Measurements from ENCODE around the gene JCAD.

JCAD gene

GRCh38 chr10:29970576-29970975, 88.8 kb downstream of the JCAD start:
- H3K27me3 Mint-ChIP-seq, result peaks cover 22 to 34% of the 10 kb centered on the region in 2 donors
- no peak overlapping the region for H3K27ac Mint-ChIP-seq
- ATAC-seq (replicated peaks), result no peak
- H3K9me3 Mint-ChIP-seq, result peaks cover 0 to 2% of the 10 kb centered on the region in 2 donors
- no peak overlapping the region for H3K4me3 Mint-ChIP-seq
- peaks cover 4% of the 10 kb centered on the region for H3K36me3 Mint-ChIP-seq (ENCODE audit: insufficient read depth)
- H3K4me1 Mint-ChIP-seq (ENCODE audit: low read depth in 2 of 2), result no peaks in the 10 kb centered on the region
- no peak for DNase-seq

GRCh38 chr10:29970012-29970396, 89.4 kb downstream of the JCAD start:
- no peak overlapping the region for H3K4me3 Mint-ChIP-seq
- no peak overlapping the region for H3K27ac Mint-ChIP-seq
- peaks cover 0 to 2% of the 10 kb centered on the region in 2 donors for H3K9me3 Mint-ChIP-seq
- H3K27me3 Mint-ChIP-seq, result peaks cover 16 to 29% of the 10 kb centered on the region in 2 donors
- DNase-seq (no peak), ATAC-seq (replicated peaks) (no peak)
- H3K4me1 Mint-ChIP-seq (ENCODE audit: low read depth in 2 of 2), result no peaks in the 10 kb centered on the region
- H3K36me3 Mint-ChIP-seq (ENCODE audit: insufficient read depth), result peaks cover 4% of the 10 kb centered on the region

GRCh38 chr10:29969255-29970011, 90.0 kb downstream of the JCAD start:
- DNase-seq, result no peak
- no peak for ATAC-seq (replicated peaks)
- Mint-ChIP-seq H3K4me1 (ENCODE audit: low read depth in 2 of 2) (no peaks in the 10 kb centered on the region), H3K36me3 (ENCODE audit: insufficient read depth) (peaks cover 4% of the 10 kb centered on the region), H3K4me3 (no peak overlapping the region), H3K27me3 (peaks cover 15 to 25% of the 10 kb centered on the region in 2 donors), H3K9me3 (no peaks in the 10 kb centered on the region), H3K27ac (no peak overlapping the region)

DNA sequence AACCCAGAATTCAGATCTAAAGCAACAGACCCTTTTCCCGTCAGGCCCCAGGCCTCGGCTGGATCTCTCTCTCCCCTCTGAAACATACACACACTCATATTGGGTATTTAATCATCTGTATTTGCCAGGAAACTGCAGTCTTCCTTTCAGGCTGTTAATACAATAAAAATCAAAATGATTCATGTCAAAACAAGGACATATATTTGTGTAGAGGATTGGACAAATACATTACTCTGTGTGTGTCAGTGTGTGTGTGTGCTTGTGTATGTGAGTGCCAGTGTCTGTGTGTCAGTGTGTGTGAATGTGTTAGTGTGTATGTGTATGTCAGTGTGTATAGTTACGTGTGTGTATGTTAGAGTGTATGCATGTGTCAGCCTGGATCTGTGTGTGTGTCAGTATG, 90.8 kb downstream of the JCAD start:
- no peak for DNase-seq
- ATAC-seq (replicated peaks), result no peak
- Mint-ChIP-seq H3K4me1 (ENCODE audit: low read depth in 2 of 2) (no peaks in the 10 kb centered on the region), H3K27me3 (peaks cover 15 to 24% of the 10 kb centered on the region in 2 donors), H3K9me3 (no peaks in the 10 kb centered on the region), H3K4me3 (no peak overlapping the region), H3K27ac (no peak overlapping the region), H3K36me3 (ENCODE audit: insufficient read depth) (peaks cover 4% of the 10 kb centered on the region)

GRCh38 chr10:29966269-29966668, 93.1 kb downstream of the JCAD start:
- Mint-ChIP-seq H3K9me3 (no peaks in the 10 kb centered on the region), H3K4me1 (ENCODE audit: low read depth in 2 of 2) (no peaks in the 10 kb centered on the region), H3K27me3 (peaks cover 24 to 26% of the 10 kb centered on the region in 2 donors), H3K4me3 (no peak overlapping the region), H3K27ac (no peak overlapping the region), H3K36me3 (ENCODE audit: insufficient read depth) (no peaks in the 10 kb centered on the region)
- ATAC-seq (replicated peaks) (no peak), DNase-seq (no peak)
